ENCODE data around the gene NECTIN3. TPM values are rescaled to one million over a fixed set of nuclear protein-coding genes. Genes with fewer than 3 reads are reported as not detected.

Gene NECTIN3
- total and polyA plus RNA-seq, 2 donors (not counting 1 experiment from before 2014, with no cell fraction given), result 0.19 to 1.9 TPM

DNA sequence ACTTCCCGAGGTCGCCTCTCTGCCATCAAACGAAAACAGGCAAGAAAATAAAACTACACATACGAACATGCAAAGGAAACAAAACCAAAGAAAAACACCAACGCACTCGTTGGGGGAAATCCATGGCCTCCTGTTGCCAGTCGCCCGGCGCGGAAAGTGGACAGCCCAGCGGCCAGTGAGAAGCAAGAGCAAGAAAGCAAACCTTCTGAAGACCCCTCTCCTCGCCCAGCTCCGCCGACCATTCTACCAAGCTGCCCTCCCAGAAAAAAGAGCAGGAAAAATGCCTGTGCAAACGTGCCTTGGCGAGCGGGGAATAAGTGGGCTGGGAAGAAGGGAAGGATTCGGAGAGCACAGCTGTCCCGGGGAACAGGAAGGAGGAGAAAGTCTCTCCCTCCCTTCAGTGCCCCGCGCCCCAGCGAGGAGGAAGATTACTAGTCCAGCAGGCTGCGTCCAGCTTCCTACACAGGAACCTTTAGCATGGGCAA is 802 bp upstream of the NECTIN3 start:
- Histone ChIP-seq H3K4me3 (ENCODE audit: control extremely low read depth in 1 of 5, extremely low read depth in 1 of 5, insufficient read depth in 1 of 5, low read depth in 2 of 5, low read length in 4 of 5) (peak overlapping the region in 4 of 5 experiments; percentile 35 to 68 (median 56)), H3K9me3 (ENCODE audit: control extremely low read depth in 1 of 3, control insufficient read depth in 2 of 3, insufficient read depth in 1 of 3, low read length in 2 of 3) (peaks cover 0 to 14% (median 0%) of the 10 kb centered on the region in 3 donors), H2AFZ (ENCODE audit: insufficient read depth, low read depth, low read length, poor library complexity, severe bottlenecking) (peak overlapping the region; percentile 72), H3K36me3 (replicated peaks in 1 of 2; ENCODE audit: control extremely low read depth in 1 of 2, control insufficient read depth in 1 of 2, extremely low read depth in 1 of 2, insufficient read depth in 2 of 2, low read length in 1 of 2) (no peaks in the 10 kb centered on the region), H3K4me1 (ENCODE audit: control insufficient read depth in 2 of 2, insufficient read depth in 2 of 2, low read length in 2 of 2) (peaks cover 25 to 27% of the 10 kb centered on the region in 2 donors), H3K79me2 (ENCODE audit: control insufficient read depth, insufficient read depth, low read length) (no peaks in the 10 kb centered on the region), H3K9ac (ENCODE audit: low read length) (peak overlapping the region; percentile 56), H4K20me1 (ENCODE audit: control insufficient read depth, insufficient read depth, low read length, poor library complexity, severe bottlenecking) (no peaks in the 10 kb centered on the region), H3K4me2 (replicated peaks; ENCODE audit: low read depth, low read length, poor library complexity, severe bottlenecking) (peak overlapping the region; percentile 94), H3K27me3 (replicated peaks in 1 of 4; ENCODE audit: control extremely low read depth in 1 of 4, control insufficient read depth in 3 of 4, insufficient read depth in 4 of 4, low read length in 3 of 4) (peaks cover 0 to 46% (median 37%) of the 10 kb centered on the region in 4 experiments), H3K27ac (ENCODE audit: low read length in 2 of 2) (no peak overlapping the region)
- DNase-seq (peak; percentile 44), ATAC-seq (ENCODE audit: low read depth) (no peak)
- ChIA-PET CTCF (interaction anchor here (1.2 kb wide), 1 partner anchor 10 kb away, joined by 4 read pairs; no protein-coding TSS in a partner anchor), POLR2A (no interaction called here)
- H3K4me1 Mint-ChIP-seq, result peaks cover 30% of the 10 kb centered on the region
- H3K9me3 Mint-ChIP-seq (ENCODE audit: insufficient read depth), result no peaks in the 10 kb centered on the region
- intact Hi-C loops (cut with micrococcal nuclease), result loop anchor here (5.0 to 10.0 kb wide), 3 partner anchors 446 to 904 kb away; partner anchors contain the start of genes ABHD10 and CD96
- WGBS (ENCODE audit: insufficient coverage), result 0% methylated on average over 10 of the region's 23 CpGs
- H3K27ac Mint-ChIP-seq, result peak overlapping the region; percentile 64
- H3K27me3 Mint-ChIP-seq, result peaks cover 40% of the 10 kb centered on the region
- peak overlapping the region; percentile 93 for H3K4me3 Mint-ChIP-seq
- no peak for TF ChIP-seq EZH2 (IDR thresholded peaks at IDR 0.05; ENCODE audit: borderline replicate concordance, insufficient read depth, low read depth, low read length, poor library complexity, severe bottlenecking)
- TF ChIP-seq CTCF (IDR thresholded peaks at IDR 0.05), result no peak
